ENCODE measurements around the gene RAB11FIP3. TPM values are rescaled to one million over a fixed set of nuclear protein-coding genes. Genes with fewer than 3 reads are reported as not detected.
"Not testable (repeated sequence)": the region's sequence is repeated elsewhere in the genome, so short reads cannot be mapped to it uniquely, and the experiment has no call there.

RAB11FIP3 gene
- total and polyA plus RNA-seq, 9 of the 15 experiments (the other 6 are each of a cell fraction or from before 2014, with no cell fraction given), result 0.46 to 13.1 (median 4.3) TPM

GRCh38 chr16:468068-468821 lies 42.8 kb downstream of the RAB11FIP3 start:
- no peak for FAIRE-seq
- ATAC-seq, result no peak
- intact Hi-C loops (cut with micrococcal nuclease), result no loop called here
- H3K79me2 ChIP-seq (ENCODE audit: control insufficient read depth, insufficient read depth, low read length), result no peaks in the 10 kb centered on the region
- no peak overlapping the region for H2AFZ ChIP-seq (ENCODE audit: low read depth, low read length)
- in situ Hi-C loops (cut with MboI), result no loop called here
- CTCF ChIA-PET (ENCODE audit: low intra/inter-chr PET ratio), result no interaction called here
- H3K4me3 ChIP-seq, result no peak overlapping the region
- no TSS peak for BruUV-seq (replicated peaks)
- TF ChIP-seq POLR2AphosphoS2 (IDR thresholded peaks at IDR 0.05; ENCODE audit: low read length), result no peak
- TF ChIP-seq HNRNPL (IDR thresholded peaks at IDR 0.05; ENCODE audit: low read depth, low read length), result no peak
- TF ChIP-seq XRCC5 (IDR thresholded peaks at IDR 0.05; ENCODE audit: low read depth, low read length), result no peak
- no peak for TF ChIP-seq NCOR1 (IDR thresholded peaks at IDR 0.05)
- no peak for TF ChIP-seq HDGF (IDR thresholded peaks at IDR 0.05)
- peak; percentile 38 for TF ChIP-seq PCBP1 (IDR thresholded peaks at IDR 0.05; ENCODE audit: low read depth, low read length, poor library complexity, severe bottlenecking)
- H3K9ac ChIP-seq (ENCODE audit: insufficient read depth in 1 of 2, low read depth in 2 of 2, low read length in 2 of 2), result no peak overlapping the region
- H3K4me2 ChIP-seq (ENCODE audit: insufficient read depth, low read length), result no peak overlapping the region
- H3K36me3 ChIP-seq (ENCODE audit: control insufficient read depth, insufficient read depth, low read length), result no peaks in the 10 kb centered on the region
- H3K9me3 ChIP-seq (replicated peaks; ENCODE audit: control insufficient read depth, insufficient read depth, low read depth, low read length), result no peaks in the 10 kb centered on the region
- no peaks in the 10 kb centered on the region for H3K27me3 ChIP-seq (ENCODE audit: control insufficient read depth in 2 of 2, insufficient read depth in 2 of 2, low read length in 2 of 2)
- no peak overlapping the region for H3K27ac ChIP-seq (ENCODE audit: extremely low read depth, low read depth, low read length)
- peaks cover 16% of the 10 kb centered on the region; the same call in 1 of the 2 replicates for H4K20me1 ChIP-seq (replicated peaks; ENCODE audit: control insufficient read depth, insufficient read depth, low read length)
- peak in 1 of 4 experiments; percentile 20 for DNase-seq (ENCODE audit: extremely low read depth in 1 of 4, low spot score in 3 of 4)
- H3K9me1 ChIP-seq (ENCODE audit: control insufficient read depth, insufficient read depth, low read length), result no peaks in the 10 kb centered on the region
- 67% methylated on average over 15 of the region's 19 CpGs for WGBS (ENCODE audit: insufficient coverage, low coverage, missing lambda C conversion rate)
- POLR2A ChIA-PET, result no interaction called here
- peaks cover 2 to 42% of the 10 kb centered on the region in 2 experiments; a peak in 3 of 5 replicates for H3K4me1 ChIP-seq (replicated peaks in 1 of 2; ENCODE audit: control insufficient read depth in 2 of 2, insufficient read depth in 2 of 2, low read length in 2 of 2)

- H3K27ac ChIP-seq (ENCODE audit: extremely low read depth, low read depth, low read length); H3K9me1 ChIP-seq (ENCODE audit: control insufficient read depth, insufficient read depth, low read length); BruUV-seq (replicated peaks); H3K79me2 ChIP-seq (ENCODE audit: control insufficient read depth, insufficient read depth, low read length); in situ Hi-C loops (cut with MboI); H3K4me3 ChIP-seq; ATAC-seq; FAIRE-seq; H2AFZ ChIP-seq (ENCODE audit: low read depth, low read length); H3K36me3 ChIP-seq (ENCODE audit: control insufficient read depth, insufficient read depth, low read length); H3K27me3 ChIP-seq (ENCODE audit: control insufficient read depth in 2 of 2, insufficient read depth in 2 of 2, low read length in 2 of 2); CTCF ChIA-PET (ENCODE audit: low intra/inter-chr PET ratio); H3K9ac ChIP-seq (ENCODE audit: insufficient read depth in 1 of 2, low read depth in 2 of 2, low read length in 2 of 2); H3K9me3 ChIP-seq (replicated peaks; ENCODE audit: control insufficient read depth, insufficient read depth, low read depth, low read length); DNase-seq (ENCODE audit: extremely low read depth in 1 of 4, low spot score in 3 of 4); H3K4me2 ChIP-seq (ENCODE audit: insufficient read depth, low read length); intact Hi-C loops (cut with micrococcal nuclease): not testable (repeated sequence)
- WGBS (ENCODE audit: insufficient coverage, low coverage, missing lambda C conversion rate), result 44% methylated on average over 3 of the region's 7 CpGs
- peaks cover 2 to 37% of the 10 kb centered on the region in 2 experiments; a peak in 3 of 5 replicates for H3K4me1 ChIP-seq (replicated peaks in 1 of 2; ENCODE audit: control insufficient read depth in 2 of 2, insufficient read depth in 2 of 2, low read length in 2 of 2)
- peaks cover 16% of the 10 kb centered on the region; the same call in 1 of the 2 replicates for H4K20me1 ChIP-seq (replicated peaks; ENCODE audit: control insufficient read depth, insufficient read depth, low read length)
- POLR2A ChIA-PET, result interaction anchor here (1.2 kb wide), 1 partner anchor 13 kb away, joined by 3 read pairs; no protein-coding TSS in a partner anchor
These were observed 44.0 kb downstream of the RAB11FIP3 start for GRCh38 chr16:469459-469858.

Measured in K562 (cell line).